GM13976 (cell line): Measurements from ENCODE around the gene POLRMT.
A peak's percentile ranks its signal among the peaks of the same experiment; 100 is the strongest.

ENCODE experiments used
- DNase-seq: peaks from one replicate; pipeline ENCODE4 v3.0.0; 2012; ENCODE audit warnings: low spot score
- in situ Hi-C: fragments of 300-500 bp; cut with MboI; formaldehyde crosslinking; loops from one replicate; pipeline ENCODE4 v1.12.0; 2022; ENCODE audit warnings: low sequenced_read_pairs, mixed read lengths, inconsistent platforms; ENCODE audit not compliant: unreplicated experiment
- TF ChIP-seq, protein P1 (sequence below): IDR thresholded peaks from 2 replicates; pipeline ENCODE4 v1.5.1; 2012; ENCODE audit warnings: borderline replicate concordance, mild to moderate bottlenecking; ENCODE audit not compliant: insufficient read depth; ENCODE audit errors: extremely low read depth, missing control alignments, control extremely low read depth

Gene POLRMT

DNA sequence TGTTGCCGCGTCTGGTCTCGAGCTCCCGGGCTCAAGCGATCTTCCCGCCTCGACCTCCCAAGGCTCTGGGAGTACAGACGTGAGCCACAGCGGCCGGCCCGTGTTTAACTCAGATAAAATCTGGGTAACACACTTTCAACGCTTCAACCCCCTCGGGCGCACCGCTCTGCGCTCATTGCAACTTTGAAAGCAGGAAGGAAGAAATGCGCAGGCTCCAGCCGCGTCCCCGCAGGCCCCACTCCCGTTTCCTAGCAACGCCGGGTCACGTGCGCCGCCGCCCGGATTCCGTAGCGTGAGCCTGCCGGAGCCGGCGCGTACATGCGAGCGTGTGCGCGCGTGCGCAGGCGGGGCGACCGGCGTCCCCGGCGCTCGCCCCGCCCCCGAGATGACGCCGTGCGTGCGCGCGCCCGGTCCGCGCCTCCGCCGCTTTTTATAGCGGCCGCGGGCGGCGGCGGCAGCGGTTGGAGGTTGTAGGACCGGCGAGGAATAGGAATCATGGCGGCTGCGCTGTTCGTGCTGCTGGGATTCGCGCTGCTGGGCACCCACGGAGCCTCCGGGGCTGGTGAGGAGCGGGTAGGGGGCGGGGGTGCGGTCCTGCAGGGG is 61.1 kb downstream of the POLRMT start, which contains the start of gene BSG:
Gene BSG (plus strand): TSS at position 457 of the 603 bp plus-strand sequence. CDS start 39 bp downstream, at position 496.
- DNase-seq = peak; percentile 100
- TF ChIP-seq, protein P1, sequence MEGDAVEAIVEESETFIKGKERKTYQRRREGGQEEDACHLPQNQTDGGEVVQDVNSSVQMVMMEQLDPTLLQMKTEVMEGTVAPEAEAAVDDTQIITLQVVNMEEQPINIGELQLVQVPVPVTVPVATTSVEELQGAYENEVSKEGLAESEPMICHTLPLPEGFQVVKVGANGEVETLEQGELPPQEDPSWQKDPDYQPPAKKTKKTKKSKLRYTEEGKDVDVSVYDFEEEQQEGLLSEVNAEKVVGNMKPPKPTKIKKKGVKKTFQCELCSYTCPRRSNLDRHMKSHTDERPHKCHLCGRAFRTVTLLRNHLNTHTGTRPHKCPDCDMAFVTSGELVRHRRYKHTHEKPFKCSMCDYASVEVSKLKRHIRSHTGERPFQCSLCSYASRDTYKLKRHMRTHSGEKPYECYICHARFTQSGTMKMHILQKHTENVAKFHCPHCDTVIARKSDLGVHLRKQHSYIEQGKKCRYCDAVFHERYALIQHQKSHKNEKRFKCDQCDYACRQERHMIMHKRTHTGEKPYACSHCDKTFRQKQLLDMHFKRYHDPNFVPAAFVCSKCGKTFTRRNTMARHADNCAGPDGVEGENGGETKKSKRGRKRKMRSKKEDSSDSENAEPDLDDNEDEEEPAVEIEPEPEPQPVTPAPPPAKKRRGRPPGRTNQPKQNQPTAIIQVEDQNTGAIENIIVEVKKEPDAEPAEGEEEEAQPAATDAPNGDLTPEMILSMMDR = no peak
- in situ Hi-C loops = no loop called here

DNA sequence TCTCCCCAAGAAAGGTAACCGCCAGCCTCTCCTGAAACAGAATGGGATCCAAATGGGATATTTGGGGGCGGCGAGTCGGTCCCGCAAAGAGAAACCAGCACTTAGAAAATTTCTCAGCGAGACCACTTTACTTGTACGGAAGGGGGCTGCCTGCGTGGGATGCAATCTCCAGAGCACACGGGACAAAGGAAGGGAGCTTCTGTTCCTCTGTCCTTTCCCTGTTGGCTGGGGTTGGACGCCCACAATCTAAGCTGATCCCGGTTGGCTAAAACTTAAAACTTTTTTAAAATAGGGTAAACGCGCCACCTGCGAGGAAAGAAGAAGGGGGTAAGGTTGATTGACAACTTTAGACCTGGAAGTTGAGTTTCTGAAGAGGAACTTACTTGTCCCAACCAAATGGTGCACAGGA is 61.8 kb downstream of the POLRMT start:
- in situ Hi-C loops = no loop called here
- TF ChIP-seq, protein P1 = no peak
- no peak for DNase-seq

DNA sequence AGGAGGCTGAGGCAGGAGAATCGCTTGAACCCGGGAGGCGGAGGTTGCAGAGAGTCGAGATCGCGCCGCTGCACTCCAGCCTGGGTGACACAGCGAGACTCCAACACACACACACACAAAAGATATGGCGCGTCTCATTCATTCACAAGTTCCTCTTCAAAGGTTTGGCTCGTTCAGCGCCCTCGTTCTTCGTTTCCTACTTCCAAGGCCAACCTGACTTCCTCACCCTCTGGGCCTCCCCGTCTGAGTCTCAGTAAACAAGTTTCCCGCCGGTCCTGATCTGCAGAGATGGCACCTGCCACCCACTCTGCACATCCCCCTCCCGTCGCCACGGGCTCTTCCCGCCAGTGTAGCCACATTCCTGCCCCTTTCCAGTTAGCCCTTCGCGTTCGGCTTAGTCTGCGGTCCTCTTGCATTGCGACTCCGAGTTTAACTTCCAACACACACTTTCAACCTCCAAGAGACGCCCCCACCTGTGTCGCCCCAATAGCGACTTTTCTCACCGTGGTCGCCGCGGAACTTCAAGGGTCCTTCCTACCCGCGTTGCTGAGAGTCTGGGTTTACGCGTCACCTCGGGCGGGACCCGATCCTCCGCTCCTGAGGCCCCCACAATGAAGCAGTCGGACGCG is 62.3 kb downstream of the POLRMT start:
- TF ChIP-seq, protein P1 = no peak

DNA sequence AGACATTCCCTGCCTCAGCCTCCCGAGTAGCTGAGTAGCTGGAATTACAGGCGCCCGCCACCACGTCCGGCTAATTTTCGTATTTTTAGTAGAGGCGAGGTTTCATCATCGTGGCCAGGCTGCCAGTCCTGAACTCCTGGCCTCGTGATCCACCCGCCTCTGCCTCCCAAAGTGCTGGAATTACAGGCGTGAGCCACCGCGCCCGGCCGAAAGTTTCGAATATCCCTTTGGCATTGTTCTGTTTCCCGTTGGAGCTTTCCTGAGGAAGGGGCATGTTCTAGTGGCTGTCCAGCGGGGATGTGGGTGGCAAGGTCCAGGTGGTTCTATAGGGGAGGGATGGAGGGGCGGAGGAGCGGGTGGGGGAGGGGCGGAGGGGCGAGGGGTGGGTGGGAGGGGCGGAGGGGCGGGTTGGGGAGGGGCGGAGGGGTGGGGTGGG is 63.1 kb downstream of the POLRMT start:
- TF ChIP-seq, protein P1 = no peak
- no peak for DNase-seq
- in situ Hi-C loops = no loop called here

More for the DNA sequence above, 62.3 kb downstream of the POLRMT start:
- in situ Hi-C loops = no loop called here
- DNase-seq = no peak

DNA sequence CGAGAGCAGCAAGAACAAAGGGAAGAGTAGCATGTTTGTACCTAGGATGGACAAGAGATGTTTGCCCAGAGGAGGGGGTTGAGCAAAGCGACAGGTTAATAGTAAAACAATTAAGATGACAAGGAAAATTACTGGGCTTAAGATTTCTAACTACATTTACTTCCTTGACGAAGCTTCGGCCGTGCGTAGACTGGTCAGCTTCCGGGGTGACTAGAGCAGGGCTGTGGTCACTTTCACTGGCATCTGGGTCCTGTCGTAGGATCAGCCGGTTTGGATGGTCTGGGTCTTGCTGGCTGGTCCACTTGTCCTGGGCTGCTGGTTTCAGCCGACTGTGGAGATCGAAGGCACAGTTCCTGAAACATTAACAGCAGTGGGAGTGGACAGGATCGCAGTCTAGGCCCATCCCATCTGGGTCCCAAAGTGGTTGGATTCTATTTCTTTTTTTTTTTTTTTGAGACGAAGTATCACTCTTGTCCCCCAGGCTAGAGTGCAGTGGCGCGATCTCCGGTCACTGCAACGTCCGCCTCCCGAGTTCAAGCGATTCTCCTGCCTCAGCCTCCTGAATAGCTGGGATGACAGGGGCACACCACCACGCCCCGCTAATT is 65.9 kb downstream of the POLRMT start:
- DNase-seq = no peak
- TF ChIP-seq, protein P1 = no peak
- in situ Hi-C loops = no loop called here
